CD14-positive monocyte (primary cell): ENCODE measurements around the gene PTGFRN. TPM values are rescaled to one million over a fixed set of nuclear protein-coding genes. Genes with fewer than 3 reads are reported as not detected.

Experiments
- DNase-seq, 3 donors: peaks; one replicate each; pipeline ENCODE4 v3.0.0-alpha.2; 2011 to 2022
- H2AFZ ChIP-seq: 2 replicates; pipeline ENCODE4 v1.6.0; 2012; ENCODE audit warnings: mild to moderate bottlenecking, low read depth, low read length, inconsistent platforms; ENCODE audit not compliant: insufficient read depth, poor library complexity, severe bottlenecking
- H3K27ac ChIP-seq, 2 donors: 1 replicate in 1 of 2; 2 replicates in 1 of 2; pipeline ENCODE4 v1.5.1; 2012 to 2013; ENCODE audit warnings: low read length in 2 of 2, control low read depth in 1 of 2, inconsistent platforms in 1 of 2, low read depth in 1 of 2, mild to moderate bottlenecking in 1 of 2
- H3K27me3 ChIP-seq, 2 donors: one replicate each; pipeline versions ENCODE4 v1.6.0 to v1.6.1; 2011 to 2013; ENCODE audit warnings: low read length in 2 of 2; ENCODE audit not compliant: control insufficient read depth in 2 of 2, insufficient read depth in 2 of 2
- H3K36me3 ChIP-seq, 2 donors: replicated peaks in 1 of 2; 1 replicate in 1 of 2; 2 replicates in 1 of 2; pipeline versions ENCODE4 v1.5.1 to v1.6.1; 2012 to 2013; ENCODE audit warnings: low read length in 2 of 2, control low read depth in 1 of 2, inconsistent platforms in 1 of 2, mild to moderate bottlenecking in 1 of 2; ENCODE audit not compliant: insufficient read depth in 2 of 2, control insufficient read depth in 1 of 2
- H3K4me1 ChIP-seq, 2 donors: 1 replicate in 1 of 2; 2 replicates in 1 of 2; pipeline versions ENCODE4 v1.5.1 to v1.6.1; 2012 to 2013; ENCODE audit warnings: low read length in 2 of 2, control low read depth in 1 of 2, inconsistent platforms in 1 of 2, mild to moderate bottlenecking in 1 of 2, moderate library complexity in 1 of 2; ENCODE audit not compliant: insufficient read depth in 2 of 2, control insufficient read depth in 1 of 2
- H3K4me2 ChIP-seq: replicated peaks from 2 replicates; pipeline ENCODE3; 2012; ENCODE audit warnings: low read length, moderate library complexity, mild to moderate bottlenecking; ENCODE audit not compliant: poor library complexity, severe bottlenecking; ENCODE audit errors: extremely low read depth
- H3K4me3 ChIP-seq, 3 experiments: fragments of 200-600 bp in 1 of 3; sonication (generic) in 1 of 3; replicated peaks in 1 of 3; 1 replicate in 2 of 3; 2 replicates in 1 of 3; pipeline ENCODE4 v1.5.1; 2011 to 2013; ENCODE audit warnings: low read length in 3 of 3, mild to moderate bottlenecking in 3 of 3, control low read depth in 2 of 3, low read depth in 2 of 3, inconsistent platforms in 1 of 3, moderate library complexity in 1 of 3
- H3K79me2 ChIP-seq: 2 replicates; pipeline ENCODE4 v1.6.0; 2012; ENCODE audit warnings: mild to moderate bottlenecking, control low read depth, inconsistent platforms, low read length, moderate library complexity; ENCODE audit not compliant: insufficient read depth
- H3K9ac ChIP-seq: 2 replicates; pipeline ENCODE4 v1.6.0; 2017; ENCODE audit warnings: low read length, mild to moderate bottlenecking; ENCODE audit not compliant: insufficient read depth, poor library complexity, severe bottlenecking
- H3K9me3 ChIP-seq, 2 donors: replicated peaks in 1 of 2; 1 replicate in 1 of 2; 2 replicates in 1 of 2; pipeline versions ENCODE4 v1.5.1 to v1.6.1; 2012 to 2013; ENCODE audit warnings: low read length in 2 of 2, control low read depth in 1 of 2; ENCODE audit not compliant: control insufficient read depth in 1 of 2, insufficient read depth in 1 of 2
- H4K20me1 ChIP-seq: 2 replicates; pipeline ENCODE4 v1.6.0; 2012; ENCODE audit warnings: mild to moderate bottlenecking, low read length, control low read depth, moderate library complexity; ENCODE audit not compliant: insufficient read depth
- H3K27ac Mint-ChIP-seq, 7 donors: one replicate each; pipeline ENCODE4 v1.8.0; 2020; ENCODE audit warnings: mild to moderate bottlenecking in 7 of 7, mixed read lengths in 7 of 7, moderate library complexity in 6 of 7, inconsistent platforms in 2 of 7
- H3K27me3 Mint-ChIP-seq, 3 donors: one replicate each; pipeline ENCODE4 v1.8.0; 2021 to 2022; ENCODE audit warnings: low read depth in 3 of 3, mild to moderate bottlenecking in 3 of 3, mixed read lengths in 3 of 3, moderate library complexity in 3 of 3, inconsistent platforms in 1 of 3
- H3K36me3 Mint-ChIP-seq, 2 donors: one replicate each; pipeline ENCODE4 v1.8.0; 2020; ENCODE audit warnings: mixed read lengths in 2 of 2, inconsistent platforms in 1 of 2, mild to moderate bottlenecking in 1 of 2
- H3K4me1 Mint-ChIP-seq: one replicate; pipeline ENCODE4 v1.8.0; 2020; ENCODE audit warnings: mild to moderate bottlenecking, mixed read lengths
- H3K4me3 Mint-ChIP-seq, 2 donors: one replicate each; pipeline ENCODE4 v1.8.0; 2020; ENCODE audit warnings: mild to moderate bottlenecking in 2 of 2, mixed read lengths in 2 of 2, moderate library complexity in 1 of 2
- H3K9me3 Mint-ChIP-seq, 7 donors: one replicate each; pipeline ENCODE4 v1.8.0; 2020 to 2022; ENCODE audit warnings: mixed read lengths in 7 of 7, mild to moderate bottlenecking in 6 of 7, moderate library complexity in 6 of 7, inconsistent platforms in 2 of 7
- WGBS: methylation state at CpG from one replicate; pipeline ENCODE4 v1.1.5; 2013; ENCODE audit warnings: missing lambda C conversion rate; ENCODE audit not compliant: insufficient coverage; 5-methylcytosine and 5-hydroxymethylcytosine counted together
- intact Hi-C, 2 donors: fragments of 100-400 bp; cut with micrococcal nuclease; formaldehyde crosslinking; loops; one replicate each; pipeline versions ENCODE4 v1.15.0 to v1.15.1; 2023
- polyA plus RNA-seq, 3 donors: library from polyadenylated mRNA; depleted of rRNA in 1 of 3; unstranded in 2 of 3; stranded (reverse) in 1 of 3; fragments of 300-500 nt in 2 of 3; fragments of >200 nt in 1 of 3; fragmentation: Illumina TruSeq in 2 of 3; gene quantifications; 1 replicate in 2 of 3; 2 replicates in 1 of 3; pipeline ENCODE4 v1.2.3, GENCODE V29; 2012 to 2021
- TF ChIP-seq, protein P1 (sequence below): fragments of 200-600 bp; IDR thresholded peaks from one replicate; pipeline ENCODE4 v1.8.0; 2022; ENCODE audit warnings: antibody characterized with exemption, mild to moderate bottlenecking

PTGFRN gene
- polyA plus RNA-seq, 3 donors, result 1.5 to 2.9 (median 1.6) TPM

DNA sequence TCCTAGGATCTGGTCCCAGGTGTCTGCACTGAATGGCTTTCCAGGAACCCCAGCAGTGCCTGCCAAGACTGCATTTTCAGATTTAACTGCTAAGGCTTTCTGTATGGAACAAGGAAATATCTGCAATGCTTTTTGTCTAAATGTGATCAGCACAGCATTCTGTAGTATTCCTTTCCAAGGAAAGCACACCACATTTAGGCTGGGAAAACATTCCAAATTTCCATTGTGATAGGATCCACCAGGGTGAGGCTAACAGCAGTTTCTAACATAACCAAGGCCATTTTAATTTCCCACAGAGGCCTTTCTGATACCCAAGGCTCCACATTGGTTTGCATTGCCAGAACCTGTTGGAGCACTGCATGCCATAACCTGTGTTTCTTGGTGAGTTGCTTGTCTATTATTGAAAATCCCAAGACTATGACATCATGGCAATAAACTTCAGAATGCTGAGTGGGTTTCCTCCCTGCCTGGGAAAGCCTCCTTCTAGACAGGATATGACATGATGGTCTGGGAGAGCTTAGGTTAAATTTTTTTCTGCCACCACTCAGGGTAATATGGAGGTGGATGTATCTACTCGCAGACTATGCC is 23.3 kb upstream of the PTGFRN start:
- no peaks in the 10 kb centered on the region for H3K36me3 Mint-ChIP-seq
- no CpG with 5 or more reads among the region's 1 CpG for WGBS

GRCh38 chr1:116887212-116887611 is 22.5 kb upstream of the PTGFRN start:
- Mint-ChIP-seq H3K9me3 (no peaks in the 10 kb centered on the region), H3K4me3 (no peak overlapping the region), H3K4me1 (peaks cover 13% of the 10 kb centered on the region), H3K27me3 (peaks cover 1 to 6% (median 1%) of the 10 kb centered on the region in 3 donors), H3K36me3 (no peaks in the 10 kb centered on the region), H3K27ac (peak overlapping the region in 1 of 7 donors; percentile 40)
- Histone ChIP-seq H3K4me1 (peaks cover 9 to 13% of the 10 kb centered on the region in 2 donors), H3K9me3 (no peaks in the 10 kb centered on the region), H3K27me3 (no peaks in the 10 kb centered on the region), H3K36me3 (no peaks in the 10 kb centered on the region), H3K27ac (no peak overlapping the region), H2AFZ (no peak overlapping the region), H3K4me3 (no peak overlapping the region), H4K20me1 (no peaks in the 10 kb centered on the region), H3K4me2 (no peak overlapping the region), H3K79me2 (no peaks in the 10 kb centered on the region), H3K9ac (no peak overlapping the region)
- intact Hi-C loops, result no loop called here
- no CpG with 5 or more reads among the region's 3 CpGs for WGBS
- TF ChIP-seq, protein P1, sequence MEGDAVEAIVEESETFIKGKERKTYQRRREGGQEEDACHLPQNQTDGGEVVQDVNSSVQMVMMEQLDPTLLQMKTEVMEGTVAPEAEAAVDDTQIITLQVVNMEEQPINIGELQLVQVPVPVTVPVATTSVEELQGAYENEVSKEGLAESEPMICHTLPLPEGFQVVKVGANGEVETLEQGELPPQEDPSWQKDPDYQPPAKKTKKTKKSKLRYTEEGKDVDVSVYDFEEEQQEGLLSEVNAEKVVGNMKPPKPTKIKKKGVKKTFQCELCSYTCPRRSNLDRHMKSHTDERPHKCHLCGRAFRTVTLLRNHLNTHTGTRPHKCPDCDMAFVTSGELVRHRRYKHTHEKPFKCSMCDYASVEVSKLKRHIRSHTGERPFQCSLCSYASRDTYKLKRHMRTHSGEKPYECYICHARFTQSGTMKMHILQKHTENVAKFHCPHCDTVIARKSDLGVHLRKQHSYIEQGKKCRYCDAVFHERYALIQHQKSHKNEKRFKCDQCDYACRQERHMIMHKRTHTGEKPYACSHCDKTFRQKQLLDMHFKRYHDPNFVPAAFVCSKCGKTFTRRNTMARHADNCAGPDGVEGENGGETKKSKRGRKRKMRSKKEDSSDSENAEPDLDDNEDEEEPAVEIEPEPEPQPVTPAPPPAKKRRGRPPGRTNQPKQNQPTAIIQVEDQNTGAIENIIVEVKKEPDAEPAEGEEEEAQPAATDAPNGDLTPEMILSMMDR, result no peak
- no peak for DNase-seq

More for the DNA sequence above, 23.3 kb upstream of the PTGFRN start:
- intact Hi-C loops, result no loop called here
- TF ChIP-seq, protein P1, result no peak
- no peaks in the 10 kb centered on the region for H4K20me1 ChIP-seq
- Mint-ChIP-seq H3K9me3 (no peaks in the 10 kb centered on the region), H3K4me3 (no peak overlapping the region), H3K4me1 (peaks cover 21% of the 10 kb centered on the region), H3K27ac (no peak overlapping the region), H3K27me3 (peaks cover 1 to 6% (median 1%) of the 10 kb centered on the region in 3 donors)
- H3K4me3 ChIP-seq, result no peak overlapping the region
- H3K9me3 ChIP-seq, result no peaks in the 10 kb centered on the region
- H3K27me3 ChIP-seq, result no peaks in the 10 kb centered on the region
- no peak overlapping the region for H3K4me2 ChIP-seq
- peaks cover 15 to 20% of the 10 kb centered on the region in 2 donors for H3K4me1 ChIP-seq
- H2AFZ ChIP-seq, result no peak overlapping the region
- DNase-seq, result no peak
- H3K27ac ChIP-seq, result no peak overlapping the region
- no peak overlapping the region for H3K9ac ChIP-seq
- H3K79me2 ChIP-seq, result no peaks in the 10 kb centered on the region
- H3K36me3 ChIP-seq, result no peaks in the 10 kb centered on the region
